Psoas muscle (tissue), 8 donors: Measurements from ENCODE around the gene NDUFA7. TPM values are rescaled to one million over a fixed set of nuclear protein-coding genes. Genes with fewer than 3 reads are reported as not detected.

Experiments used
- ATAC-seq, 4 donors: fragments of 200-7000 bp; cut with Tn5 transposase; one replicate each; pipeline ENCODE4 v1.9.1; 2020; ENCODE audit warnings: moderate library complexity in 3 of 4, mild to moderate bottlenecking in 2 of 4
- DNase-seq, 2 donors: peaks; one replicate each; pipeline ENCODE4 v3.0.0-alpha.2; 2020
- H3K27ac ChIP-seq: fragments of 200-600 bp; one replicate; pipeline ENCODE4 v1.8.0; 2022
- H3K27me3 ChIP-seq, 3 donors: fragments of 200-600 bp in 1 of 3; one replicate each; pipeline versions ENCODE4 v1.6.1 to v1.8.0; 2013 to 2022; ENCODE audit warnings: low read length in 2 of 3, mild to moderate bottlenecking in 2 of 3, moderate library complexity in 1 of 3; ENCODE audit not compliant: insufficient read depth in 3 of 3
- H3K36me3 ChIP-seq, 2 donors: fragments of 200-600 bp in 1 of 2; one replicate each; pipeline versions ENCODE4 v1.6.1 to v1.8.0; 2013 to 2022; ENCODE audit warnings: low read depth in 1 of 2, mild to moderate bottlenecking in 1 of 2, moderate library complexity in 1 of 2; ENCODE audit not compliant: insufficient read depth in 1 of 2
- H3K4me1 ChIP-seq: fragments of 200-600 bp; one replicate; pipeline ENCODE4 v1.8.0; 2022
- H3K4me3 ChIP-seq: fragments of 200-600 bp; one replicate; pipeline ENCODE4 v1.8.0; 2022; ENCODE audit warnings: mild to moderate bottlenecking
- H3K9me3 ChIP-seq: fragments of 200-600 bp; one replicate; pipeline ENCODE4 v1.8.0; 2022
- WGBS, 3 donors: extraction: QIAGEN DNeasy Blood & Tissue Kit; methylation state at CpG; one replicate each; pipeline versions ENCODE4 v1.1.6 to v1.1.7; 2013; 5-methylcytosine and 5-hydroxymethylcytosine counted together
- intact Hi-C, 2 donors: fragments of 100-400 bp; cut with DNase I; formaldehyde crosslinking; loops; one replicate each; pipeline versions ENCODE4 v1.11.0 to v1.14.2; 2022
- polyA plus RNA-seq, 3 donors: library from polyadenylated mRNA; stranded (reverse); fragments of 200-250 nt; gene quantifications; one replicate each; pipeline ENCODE4 v1.2.3, GENCODE V29; 2013
- total RNA-seq, 4 donors: library from RNA; stranded (reverse); fragmentation: NEBNext Ultra II Directional in 2 of 4; extraction: Animal tissue kit (Norgen Biotek cat#: 25700) in 2 of 4; gene quantifications; one replicate each; pipeline versions ENCODE4 v1.2.1 to v1.2.4, GENCODE V29; 2021 to 2023
- TF ChIP-seq, protein P1 (sequence below): fragments of 200-600 bp; IDR thresholded peaks from one replicate; pipeline ENCODE4 v1.8.0; 2022; ENCODE audit warnings: antibody characterized with exemption
- donor health status: healthy with polysubstance abuse.
- donor health status: DM: no; HTN: no; CAD: no; lungs with moderate emphysema.
- donor health status: Bipolar disorder and iron deficiency.
- donor health status: healthy.
- donor health status: DM: yes; HTN: yes; CAD: no.
- donor health status: DM: no; HTN: no; CAD: no.
- donor health status: DM: no; HTN: no; CAD: no.
- donor health status: DM: yes; HTN: yes; CAD: no.

The NDUFA7 gene
- total and polyA plus RNA-seq, 7 donors = 76.8 to 271 (median 150) TPM

GRCh38 chr19:8323781-8324185 lies 2.6 kb upstream of the NDUFA7 start:
- WGBS, 3 donors = 80 to 87% (median 83%) methylated on average over 1 of the region's 1 CpG
- Histone ChIP-seq H3K27ac (no peak overlapping the region), H3K27me3 (peaks cover 0 to 4% (median 0%) of the 10 kb centered on the region in 3 donors), H3K4me3 (peak overlapping the region; percentile 99), H3K4me1 (peaks cover 33% of the 10 kb centered on the region), H3K9me3 (no peaks in the 10 kb centered on the region), H3K36me3 (peaks cover 0 to 22% of the 10 kb centered on the region in 2 donors)
- DNase-seq (peak in 1 of 2 donors; percentile 15), ATAC-seq (no peak)
- TF ChIP-seq, protein P1, sequence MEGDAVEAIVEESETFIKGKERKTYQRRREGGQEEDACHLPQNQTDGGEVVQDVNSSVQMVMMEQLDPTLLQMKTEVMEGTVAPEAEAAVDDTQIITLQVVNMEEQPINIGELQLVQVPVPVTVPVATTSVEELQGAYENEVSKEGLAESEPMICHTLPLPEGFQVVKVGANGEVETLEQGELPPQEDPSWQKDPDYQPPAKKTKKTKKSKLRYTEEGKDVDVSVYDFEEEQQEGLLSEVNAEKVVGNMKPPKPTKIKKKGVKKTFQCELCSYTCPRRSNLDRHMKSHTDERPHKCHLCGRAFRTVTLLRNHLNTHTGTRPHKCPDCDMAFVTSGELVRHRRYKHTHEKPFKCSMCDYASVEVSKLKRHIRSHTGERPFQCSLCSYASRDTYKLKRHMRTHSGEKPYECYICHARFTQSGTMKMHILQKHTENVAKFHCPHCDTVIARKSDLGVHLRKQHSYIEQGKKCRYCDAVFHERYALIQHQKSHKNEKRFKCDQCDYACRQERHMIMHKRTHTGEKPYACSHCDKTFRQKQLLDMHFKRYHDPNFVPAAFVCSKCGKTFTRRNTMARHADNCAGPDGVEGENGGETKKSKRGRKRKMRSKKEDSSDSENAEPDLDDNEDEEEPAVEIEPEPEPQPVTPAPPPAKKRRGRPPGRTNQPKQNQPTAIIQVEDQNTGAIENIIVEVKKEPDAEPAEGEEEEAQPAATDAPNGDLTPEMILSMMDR = no peak
- intact Hi-C loops = no loop called here

DNA sequence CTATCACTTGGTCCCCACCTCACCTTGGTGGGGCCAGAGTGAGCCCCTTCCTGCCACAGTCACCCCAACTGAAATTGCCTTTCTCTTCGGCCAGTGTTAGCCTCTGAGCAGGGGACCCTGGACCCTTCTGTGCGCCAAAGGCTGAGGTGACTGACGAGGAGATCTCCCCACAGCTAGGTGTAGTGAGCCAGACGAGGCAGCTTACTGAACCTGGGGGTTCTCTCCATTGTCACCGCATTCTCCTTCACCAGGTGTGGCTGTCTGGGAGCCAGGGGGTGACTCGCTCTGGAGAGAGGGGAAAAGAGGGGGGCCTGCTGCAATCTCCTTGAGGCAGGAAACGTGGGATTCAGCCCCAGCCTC lies 1.4 kb upstream of the NDUFA7 start:
- peak overlapping the region; percentile 97 for H3K27ac ChIP-seq
- 55 to 70% (median 55%) methylated on average over 7 of the region's 7 CpGs for WGBS, 3 donors
- TF ChIP-seq, protein P1 = no peak
- peaks cover 0 to 30% of the 10 kb centered on the region in 2 donors for H3K36me3 ChIP-seq
- H3K4me3 ChIP-seq = peak overlapping the region; percentile 99
- DNase-seq (no peak), ATAC-seq (no peak)
- H3K9me3 ChIP-seq = no peaks in the 10 kb centered on the region
- H3K27me3 ChIP-seq = peaks cover 0 to 4% (median 0%) of the 10 kb centered on the region in 3 donors
- intact Hi-C loops = no loop called here
- peaks cover 33% of the 10 kb centered on the region for H3K4me1 ChIP-seq

- 9 to 12% (median 11%) methylated on average over 29 to 30 of the region's 30 CpGs for WGBS, 3 donors
Observed at GRCh38 chr19:8321986-8322637, 937 bp upstream of the NDUFA7 start.

GRCh38 chr19:8320564-8321066 lies 560 bp downstream of the NDUFA7 start:
- intact Hi-C loops = no loop called here
- Histone ChIP-seq H3K4me3 (peak overlapping the region; percentile 99), H3K4me1 (peaks cover 33% of the 10 kb centered on the region), H3K27me3 (no peaks in the 10 kb centered on the region), H3K27ac (peak overlapping the region; percentile 97), H3K9me3 (no peaks in the 10 kb centered on the region), H3K36me3 (peaks cover 0 to 48% of the 10 kb centered on the region in 2 donors)
- ATAC-seq = peak; percentile 1 to 19 (median 9)
- WGBS, 3 donors = 1% methylated on average over 16 of the region's 16 CpGs
- TF ChIP-seq, protein P1 = no peak
- no peak for DNase-seq

More at GRCh38 chr19:8321986-8322637, 937 bp upstream of the NDUFA7 start:
- Histone ChIP-seq H3K36me3 (peaks cover 0 to 34% of the 10 kb centered on the region in 2 donors), H3K9me3 (no peaks in the 10 kb centered on the region), H3K27ac (peak overlapping the region; percentile 97), H3K27me3 (peaks cover 0 to 4% (median 0%) of the 10 kb centered on the region in 3 donors), H3K4me3 (peak overlapping the region; percentile 99), H3K4me1 (peaks cover 33% of the 10 kb centered on the region)
- intact Hi-C loops = no loop called here
- DNase-seq = no peak
- TF ChIP-seq, protein P1 = no peak
- peak in 1 of 4 donors; percentile 1 for ATAC-seq
